ENCODE measurements around the gene ADAMTSL1.

GRCh38 chr9:18539203-18539693, 65.3 kb downstream of the ADAMTSL1 start:
- TF ChIP-seq CTCF (IDR thresholded peaks at IDR 0.05; ENCODE audit: insufficient read depth, low read length) = no peak
- TF ChIP-seq GABPA (IDR thresholded peaks at IDR 0.05; ENCODE audit: low read depth) = no peak
- TF ChIP-seq REST (IDR thresholded peaks at IDR 0.05; ENCODE audit: insufficient replicate concordance, low read depth) = no peak
- TF ChIP-seq POLR2AphosphoS5 (IDR thresholded peaks at IDR 0.05; ENCODE audit: low read depth) = no peak
- no peak for TF ChIP-seq SPI1 (IDR thresholded peaks at IDR 0.05; ENCODE audit: borderline replicate concordance, low read depth)

All from HL-60 (cell line).